H1 (cell line): ENCODE results near the gene CPSF4. TPM values are rescaled to one million over a fixed set of nuclear protein-coding genes. Genes with fewer than 3 reads are reported as not detected.

ENCODE experiments used
- CTCF ChIA-PET: fragments of 300-600 bp; sonication (Branson Sonifier 250); formaldehyde crosslinking; loops from one replicate; lab custom pipeline; 2021; ENCODE audit not compliant: partially characterized antibody; lab: Charles Lee
- POLR2A ChIA-PET: fragments of 300-600 bp; sonication (Branson Sonifier 250); formaldehyde crosslinking; loops from one replicate; lab custom pipeline; 2021; ENCODE audit warnings: inconsistent platforms; ENCODE audit not compliant: partially characterized antibody; lab: Charles Lee
- DNase-seq, 2 experiments: peaks; one replicate each; pipeline versions ENCODE4 v3.0.0 to v3.0.0-alpha.2; 2010 to 2022; ENCODE audit warnings: low spot score in 2 of 2, low read depth in 1 of 2, mixed read lengths in 1 of 2
- FAIRE-seq: peaks from 2 replicates; lab custom pipeline; 2011; peaks lifted over from hg19 to GRCh38; lab: Jason Lieb, UNC
- H2AFZ ChIP-seq: 2 replicates; pipeline ENCODE4 v1.8.1; 2012; ENCODE audit warnings: low read length, inconsistent platforms
- H2AK5ac ChIP-seq: 2 replicates; pipeline ENCODE4 v1.6.1; 2013; ENCODE audit warnings: low read depth, low read length
- H2BK120ac ChIP-seq: replicated peaks from 2 replicates; pipeline ENCODE3; 2013; ENCODE audit warnings: low read depth, low read length, inconsistent platforms
- H2BK12ac ChIP-seq: 2 replicates; pipeline ENCODE4 v1.6.1; 2013; ENCODE audit warnings: low read depth, low read length
- H2BK15ac ChIP-seq: 2 replicates; pipeline ENCODE4 v1.6.1; 2013; ENCODE audit warnings: low read length
- H2BK20ac ChIP-seq: 2 replicates; pipeline ENCODE4 v1.6.1; 2013; ENCODE audit warnings: low read length
- H2BK5ac ChIP-seq: 2 replicates; pipeline ENCODE4 v1.6.1; 2013; ENCODE audit warnings: low read depth, low read length
- H3K14ac ChIP-seq: 2 replicates; pipeline ENCODE4 v1.6.1; 2013; ENCODE audit warnings: inconsistent platforms; ENCODE audit not compliant: insufficient read length
- H3K18ac ChIP-seq: 2 replicates; pipeline ENCODE4 v1.6.1; 2013; ENCODE audit warnings: low read length; ENCODE audit errors: extremely low read depth
- H3K23ac ChIP-seq: 2 replicates; pipeline ENCODE4 v1.6.1; 2013; ENCODE audit warnings: inconsistent platforms; ENCODE audit not compliant: insufficient read length
- H3K23me2 ChIP-seq: 2 replicates; pipeline ENCODE4 v1.6.1; 2013; ENCODE audit warnings: low read depth, low read length
- H3K27ac ChIP-seq: 2 replicates; pipeline ENCODE4 v1.6.1; 2011; ENCODE audit warnings: low read depth, low read length, inconsistent platforms
- H3K27me3 ChIP-seq, 4 experiments: replicated peaks in 1 of 4; 1 replicate in 1 of 4; 2 replicates in 3 of 4; pipeline versions ENCODE4 v1.6.1 to v1.8.1; 2011 to 2013; ENCODE audit warnings: low read length in 3 of 4, mild to moderate bottlenecking in 3 of 4, inconsistent platforms in 2 of 4, mixed read lengths in 2 of 4, moderate library complexity in 1 of 4; ENCODE audit not compliant: control insufficient read depth in 3 of 4, insufficient read depth in 3 of 4; ENCODE audit errors: extremely low read depth in 1 of 4
- H3K36me3 ChIP-seq, 4 experiments: 2 replicates each; pipeline versions ENCODE4 v1.6.1 to v1.8.1; 2011 to 2013; ENCODE audit warnings: mild to moderate bottlenecking in 4 of 4, low read length in 3 of 4, moderate library complexity in 2 of 4, control low read depth in 1 of 4, inconsistent platforms in 1 of 4; ENCODE audit not compliant: insufficient read depth in 4 of 4, control insufficient read depth in 2 of 4
- H3K4ac ChIP-seq: replicated peaks from 2 replicates; pipeline ENCODE3; 2013; ENCODE audit warnings: low read length, low read depth, mixed read lengths, inconsistent platforms; ENCODE audit not compliant: insufficient read length
- H3K4me1 ChIP-seq, 4 experiments: replicated peaks in 1 of 4; 1 replicate in 1 of 4; 2 replicates in 3 of 4; pipeline versions ENCODE4 v1.6.1 to v1.8.1; 2011 to 2013; ENCODE audit warnings: low read length in 3 of 4, inconsistent platforms in 2 of 4, mixed read lengths in 1 of 4; ENCODE audit not compliant: insufficient read depth in 4 of 4, control insufficient read depth in 3 of 4
- H3K4me2 ChIP-seq, 2 experiments: 2 replicates each; pipeline versions ENCODE4 v1.6.1 to v1.8.1; 2011 to 2013; ENCODE audit warnings: low read depth in 2 of 2, low read length in 2 of 2, control low read depth in 1 of 2, inconsistent platforms in 1 of 2, mild to moderate bottlenecking in 1 of 2; ENCODE audit not compliant: insufficient read depth in 1 of 2
- H3K4me3 ChIP-seq, 4 experiments: fragments of 200-600, 300-600 bp in 1 of 4; sonication (generic), shearing (Covaris generic), sonication (Bioruptor Twin) in 1 of 4; 2 replicates each; pipeline versions ENCODE4 v1.5.1 to v1.8.1; 2011 to 2016; ENCODE audit warnings: low read length in 4 of 4, low read depth in 3 of 4, control low read depth in 2 of 4, inconsistent platforms in 2 of 4, mild to moderate bottlenecking in 2 of 4, mixed read lengths in 1 of 4, moderate library complexity in 1 of 4; ENCODE audit not compliant: insufficient read depth in 2 of 4; ENCODE audit errors: extremely low read depth in 1 of 4
- H3K56ac ChIP-seq: replicated peaks from 2 replicates; pipeline ENCODE3; 2013; ENCODE audit warnings: low read depth, mild to moderate bottlenecking, mixed read lengths, low read length, inconsistent platforms; ENCODE audit not compliant: insufficient read length
- H3K79me1 ChIP-seq: 2 replicates; pipeline ENCODE4 v1.6.1; 2013; ENCODE audit warnings: low read depth, low read length, control low read depth
- H3K79me2 ChIP-seq, 2 experiments: 2 replicates each; pipeline versions ENCODE4 v1.6.1 to v1.8.1; 2012 to 2013; ENCODE audit warnings: low read length in 2 of 2, mild to moderate bottlenecking in 2 of 2, inconsistent platforms in 1 of 2; ENCODE audit not compliant: insufficient read depth in 2 of 2, control insufficient read depth in 1 of 2
- H3K9ac ChIP-seq, 4 experiments: replicated peaks in 1 of 4; 1 replicate in 1 of 4; 2 replicates in 3 of 4; pipeline versions ENCODE4 v1.6.1 to v1.8.1; 2011 to 2013; ENCODE audit warnings: low read depth in 3 of 4, low read length in 3 of 4, control low read depth in 2 of 4, mild to moderate bottlenecking in 2 of 4, moderate library complexity in 2 of 4, inconsistent platforms in 1 of 4; ENCODE audit errors: extremely low read depth in 1 of 4
- H3K9me3 ChIP-seq, 2 experiments: 2 replicates each; pipeline versions ENCODE4 v1.6.1 to v1.8.1; 2012 to 2013; ENCODE audit warnings: mild to moderate bottlenecking in 2 of 2, moderate library complexity in 2 of 2, control low read depth in 1 of 2, inconsistent platforms in 1 of 2, low read depth in 1 of 2, low read length in 1 of 2, mixed read lengths in 1 of 2; ENCODE audit not compliant: insufficient read depth in 2 of 2
- H4K20me1 ChIP-seq, 2 experiments: replicated peaks in 1 of 2; 2 replicates each; pipeline versions ENCODE3 to v1.8.1; 2011 to 2013; ENCODE audit warnings: inconsistent platforms in 2 of 2, low read length in 2 of 2, mild to moderate bottlenecking in 1 of 2; ENCODE audit not compliant: insufficient read depth in 2 of 2, control insufficient read depth in 1 of 2
- H4K5ac ChIP-seq: 2 replicates; pipeline ENCODE4 v1.6.1; 2013; ENCODE audit warnings: low read length, low read depth, mixed read lengths, inconsistent platforms; ENCODE audit not compliant: insufficient read length
- H4K8ac ChIP-seq: 2 replicates; pipeline ENCODE4 v1.8.0; 2013; ENCODE audit warnings: mild to moderate bottlenecking, moderate library complexity, low read length, inconsistent platforms; ENCODE audit not compliant: insufficient read depth; ENCODE audit errors: extremely low read depth
- H4K91ac ChIP-seq: replicated peaks from 2 replicates; pipeline ENCODE3; 2013; ENCODE audit warnings: low read length, mixed read lengths, inconsistent platforms; ENCODE audit not compliant: insufficient read length
- RXRA ChIP-seq: IDR thresholded peaks from 2 replicates; pipeline ENCODE4 v1.6.1; 2011; ENCODE audit warnings: low read depth, mild to moderate bottlenecking, low read length, moderate library complexity; ENCODE audit not compliant: insufficient read depth
- WGBS, 2 experiments: shearing (Covaris generic) in 1 of 2; methylation state at CpG; one replicate each; pipeline versions ENCODE4 v1.1.6 to v1.1.7; 2013 to 2015; ENCODE audit warnings: low lambda C conversion rate in 2 of 2, mixed read lengths in 2 of 2, inconsistent platforms in 1 of 2, low coverage in 1 of 2, missing lambda C conversion rate in 1 of 2; ENCODE audit not compliant: insufficient replicate concordance in 2 of 2, insufficient coverage in 1 of 2, insufficient read length in 1 of 2; ENCODE audit errors: extremely low coverage in 1 of 2, missing lambda C conversion rate in 1 of 2; 5-methylcytosine and 5-hydroxymethylcytosine counted together
- polyA plus RNA-seq, 7 experiments: library from polyadenylated mRNA; depleted of rRNA in 3 of 7; stranded (reverse) in 5 of 7; unstranded in 2 of 7; fragments of >200 nt in 5 of 7; fragments of 200-250 nt in 2 of 7; gene quantifications; 1 replicate in 5 of 7; 2 replicates in 1 of 7; 4 replicates in 1 of 7; pipeline versions ENCODE4 v1.2.1 to v1.2.3, GENCODE V29; 2011 to 2013; ENCODE audit warnings: missing spikeins in 2 of 7, mixed read lengths in 2 of 7
- total RNA-seq: library from RNA; stranded (reverse); fragmentation: NEBNext Ultra II Directional; extraction: Animal tissue kit (Norgen Biotek cat#: 25700); gene quantifications from 2 replicates; pipeline ENCODE4 v1.2.1, GENCODE V29; 2021
- TF ChIP-seq, protein P1 (sequence below), 3 experiments: IDR thresholded peaks; 1 replicate in 2 of 3; 2 replicates in 1 of 3; pipeline versions ENCODE4 v1.5.1 to v1.6.1; 2011; ENCODE audit warnings: low read length in 3 of 3, mild to moderate bottlenecking in 3 of 3, inconsistent platforms in 2 of 3, low read depth in 1 of 3, moderate library complexity in 1 of 3; ENCODE audit not compliant: insufficient read depth in 1 of 3; ENCODE audit errors: control extremely low read depth in 1 of 3

Gene CPSF4
- total and polyA plus RNA-seq, 2 of the 8 experiments (the other 6 are each of a cell fraction or from before 2014, with no cell fraction given) = 77.5 to 103 TPM

DNA sequence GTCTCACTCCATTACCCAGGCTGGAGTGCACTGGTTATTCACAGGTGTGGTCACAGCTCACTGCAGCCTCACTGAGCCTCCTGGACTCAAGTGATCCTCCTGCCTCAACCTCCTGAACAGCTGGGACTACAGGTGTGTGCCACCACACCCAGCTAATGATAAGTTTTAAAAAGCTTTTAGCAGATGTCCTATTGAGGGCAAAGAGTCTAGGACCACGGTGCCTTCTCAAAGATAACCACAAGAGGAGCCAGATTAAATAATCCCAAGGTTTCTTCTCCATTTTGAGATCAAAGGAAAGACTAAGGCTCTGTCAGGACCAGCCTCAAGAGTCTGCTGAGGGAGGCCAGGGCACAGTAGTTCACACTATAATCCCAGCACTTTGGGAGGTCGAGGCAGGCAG lies 22.5 kb downstream of the CPSF4 start:
- DNase-seq = no peak
- TF ChIP-seq RXRA = no peak
- TF ChIP-seq, protein P1, sequence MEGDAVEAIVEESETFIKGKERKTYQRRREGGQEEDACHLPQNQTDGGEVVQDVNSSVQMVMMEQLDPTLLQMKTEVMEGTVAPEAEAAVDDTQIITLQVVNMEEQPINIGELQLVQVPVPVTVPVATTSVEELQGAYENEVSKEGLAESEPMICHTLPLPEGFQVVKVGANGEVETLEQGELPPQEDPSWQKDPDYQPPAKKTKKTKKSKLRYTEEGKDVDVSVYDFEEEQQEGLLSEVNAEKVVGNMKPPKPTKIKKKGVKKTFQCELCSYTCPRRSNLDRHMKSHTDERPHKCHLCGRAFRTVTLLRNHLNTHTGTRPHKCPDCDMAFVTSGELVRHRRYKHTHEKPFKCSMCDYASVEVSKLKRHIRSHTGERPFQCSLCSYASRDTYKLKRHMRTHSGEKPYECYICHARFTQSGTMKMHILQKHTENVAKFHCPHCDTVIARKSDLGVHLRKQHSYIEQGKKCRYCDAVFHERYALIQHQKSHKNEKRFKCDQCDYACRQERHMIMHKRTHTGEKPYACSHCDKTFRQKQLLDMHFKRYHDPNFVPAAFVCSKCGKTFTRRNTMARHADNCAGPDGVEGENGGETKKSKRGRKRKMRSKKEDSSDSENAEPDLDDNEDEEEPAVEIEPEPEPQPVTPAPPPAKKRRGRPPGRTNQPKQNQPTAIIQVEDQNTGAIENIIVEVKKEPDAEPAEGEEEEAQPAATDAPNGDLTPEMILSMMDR (IDR thresholded peaks at IDR 0.05; ENCODE audit: control extremely low read depth in 1 of 3, insufficient read depth in 1 of 3, low read depth in 1 of 3, low read length in 3 of 3) = peak in 1 of 3 experiments; percentile 9; a peak in 1 of 4 replicates
- Histone ChIP-seq H3K9ac (no peak overlapping the region; a peak in 1 of 7 replicates), H4K91ac (no peak overlapping the region), H3K18ac (no peak overlapping the region), H3K14ac (no peak overlapping the region), H3K4me2 (no peak overlapping the region), H3K27ac (no peak overlapping the region), H3K4ac (no peak overlapping the region), H3K23me2 (0 out of 2 replicates have a peak, but pooled peaks cover 7% of the 10 kb centered on the region), H3K4me1 (peaks cover 0 to 2% (median 0%) of the 10 kb centered on the region in 4 experiments; a peak in 1 of 7 replicates), H2BK5ac (no peak overlapping the region), H3K79me2 (peaks cover 24 to 70% of the 10 kb centered on the region in 2 experiments), H3K23ac (no peak overlapping the region), H4K8ac (no peak overlapping the region), H4K20me1 (peaks cover 12 to 22% of the 10 kb centered on the region in 2 experiments), H2BK12ac (no peak overlapping the region), H3K9me3 (no peaks in the 10 kb centered on the region), H2AK5ac (no peak overlapping the region), H3K56ac (no peak overlapping the region), H2AFZ (no peak overlapping the region), H2BK15ac (no peak overlapping the region), H2BK20ac (no peak overlapping the region), H3K27me3 (no peaks in the 10 kb centered on the region), H2BK120ac (no peak overlapping the region), H3K4me3 (no peak overlapping the region), H3K79me1 (peaks cover 20% of the 10 kb centered on the region), H4K5ac (no peak overlapping the region), H3K36me3 (peaks cover 13 to 52% (median 36%) of the 10 kb centered on the region in 4 experiments; a peak in 6 of 8 replicates)
- ChIA-PET POLR2A (interaction anchor here (1.2 to 10.7 kb wide), 7 partner anchors 11 to 71 kb away, joined by 3 to 100 read pairs (median 5); partner anchors contain the start of gene BUD31), CTCF (interaction anchor here (0.7 to 1.4 kb wide), 3 partner anchors 9 to 36 kb away, joined by 3 read pairs; no protein-coding TSS in a partner anchor)
- WGBS, 2 experiments = 91% methylated on average over 2 of the region's 2 CpGs; no CpG with 5 or more reads in 1 of the 2 experiments
- FAIRE-seq = no peak
